Measurements from ENCODE around the gene LPIN3.

DNA sequence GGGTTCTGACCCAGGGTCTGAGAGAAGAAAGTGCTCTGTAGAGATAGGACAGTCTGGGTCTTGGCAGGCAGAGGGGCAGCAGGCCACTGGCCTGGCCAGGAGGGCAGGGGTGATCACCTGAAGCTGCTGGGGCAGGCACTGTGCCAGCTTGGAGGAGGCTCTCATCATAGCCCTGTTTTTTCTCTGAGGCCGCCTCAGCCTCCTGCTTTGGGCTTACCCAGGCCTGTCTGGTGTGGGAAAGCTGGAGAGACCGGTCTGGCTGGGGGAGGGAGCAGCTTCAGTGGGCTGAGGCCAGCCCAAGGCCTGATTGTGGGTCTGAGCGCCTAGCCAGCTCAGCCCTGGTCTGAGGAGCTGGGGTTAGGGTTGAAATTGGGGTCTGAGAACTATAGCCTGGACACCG is 3.9 kb downstream of the LPIN3 start:
- TF ChIP-seq POLR2A (IDR thresholded peaks at IDR 0.05) (no peak), EP300 (IDR thresholded peaks at IDR 0.05) (no peak)
- TF ChIP-seq, protein P1, sequence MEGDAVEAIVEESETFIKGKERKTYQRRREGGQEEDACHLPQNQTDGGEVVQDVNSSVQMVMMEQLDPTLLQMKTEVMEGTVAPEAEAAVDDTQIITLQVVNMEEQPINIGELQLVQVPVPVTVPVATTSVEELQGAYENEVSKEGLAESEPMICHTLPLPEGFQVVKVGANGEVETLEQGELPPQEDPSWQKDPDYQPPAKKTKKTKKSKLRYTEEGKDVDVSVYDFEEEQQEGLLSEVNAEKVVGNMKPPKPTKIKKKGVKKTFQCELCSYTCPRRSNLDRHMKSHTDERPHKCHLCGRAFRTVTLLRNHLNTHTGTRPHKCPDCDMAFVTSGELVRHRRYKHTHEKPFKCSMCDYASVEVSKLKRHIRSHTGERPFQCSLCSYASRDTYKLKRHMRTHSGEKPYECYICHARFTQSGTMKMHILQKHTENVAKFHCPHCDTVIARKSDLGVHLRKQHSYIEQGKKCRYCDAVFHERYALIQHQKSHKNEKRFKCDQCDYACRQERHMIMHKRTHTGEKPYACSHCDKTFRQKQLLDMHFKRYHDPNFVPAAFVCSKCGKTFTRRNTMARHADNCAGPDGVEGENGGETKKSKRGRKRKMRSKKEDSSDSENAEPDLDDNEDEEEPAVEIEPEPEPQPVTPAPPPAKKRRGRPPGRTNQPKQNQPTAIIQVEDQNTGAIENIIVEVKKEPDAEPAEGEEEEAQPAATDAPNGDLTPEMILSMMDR (IDR thresholded peaks at IDR 0.05): no peak

Measured in upper lobe of left lung (tissue), 4 donors.